GM21576 (cell line): ENCODE measurements around the gene TMEM184C.

Source experiments
- ATAC-seq: cut with Tn5 transposase; IDR thresholded peaks from one replicate; pipeline ENCODE4 v1.9.1; 2021; ENCODE audit warnings: mild to moderate bottlenecking, moderate library complexity; ENCODE audit not compliant: unreplicated experiment

TMEM184C gene

DNA sequence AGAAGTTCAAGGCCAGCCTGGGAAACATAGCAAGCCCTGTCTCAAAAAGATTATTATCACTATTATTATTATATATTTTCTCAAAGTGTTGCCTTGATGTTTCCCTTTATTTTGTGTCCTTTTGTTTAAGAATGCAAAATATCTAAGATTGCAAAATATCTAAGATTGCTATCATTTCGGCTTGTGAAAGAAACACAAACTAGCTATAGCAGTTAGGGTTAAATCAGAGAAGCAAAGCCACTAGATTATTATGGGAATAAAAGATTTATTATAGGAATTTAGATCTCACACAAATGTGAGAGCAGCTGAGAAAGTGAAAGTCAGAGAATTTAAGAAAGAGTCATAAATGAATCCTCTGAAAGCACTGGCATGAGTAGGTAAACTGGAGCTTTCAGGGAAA lies 18.0 kb upstream of the TMEM184C start:
- ATAC-seq: no peak

DNA sequence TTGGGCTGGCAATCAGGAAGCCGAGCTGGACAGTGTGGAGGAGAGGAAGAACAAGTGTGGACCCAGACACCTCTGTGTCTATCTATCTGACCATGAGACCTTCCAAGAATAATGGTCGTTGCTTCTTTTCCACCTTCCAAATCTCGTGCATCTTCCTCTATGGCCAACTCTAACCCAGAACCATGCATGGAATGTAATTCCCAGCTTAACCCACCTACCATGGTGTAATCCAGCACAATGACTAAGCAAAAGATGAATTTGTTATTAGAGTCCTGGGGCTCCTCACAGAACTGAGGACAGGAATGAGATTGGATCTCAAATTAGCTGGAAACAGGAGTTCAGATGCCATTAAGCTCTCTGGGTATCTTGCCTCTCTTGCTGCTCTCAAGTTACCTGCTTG lies 17.4 kb upstream of the TMEM184C start:
- ATAC-seq: no peak

DNA sequence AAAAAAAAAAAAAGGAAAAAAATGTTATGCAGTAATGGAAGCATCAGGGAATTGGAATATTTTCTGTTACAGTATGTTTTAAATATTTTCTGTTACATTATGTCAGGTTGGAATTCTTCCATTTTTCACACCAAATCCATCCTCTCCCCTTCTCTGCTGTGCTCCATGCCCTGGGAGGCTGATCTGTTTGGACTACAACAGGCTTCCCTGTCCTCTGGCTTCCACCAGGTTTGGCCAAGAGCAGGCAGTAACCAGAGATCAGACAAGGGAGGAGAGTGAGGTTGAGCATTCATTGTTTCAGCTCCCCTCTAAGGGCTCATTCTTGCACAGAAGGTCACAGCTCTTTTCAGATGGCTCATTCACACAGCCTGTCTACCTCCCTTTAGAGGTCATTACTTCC lies 11.7 kb upstream of the TMEM184C start:
- no peak for ATAC-seq

DNA sequence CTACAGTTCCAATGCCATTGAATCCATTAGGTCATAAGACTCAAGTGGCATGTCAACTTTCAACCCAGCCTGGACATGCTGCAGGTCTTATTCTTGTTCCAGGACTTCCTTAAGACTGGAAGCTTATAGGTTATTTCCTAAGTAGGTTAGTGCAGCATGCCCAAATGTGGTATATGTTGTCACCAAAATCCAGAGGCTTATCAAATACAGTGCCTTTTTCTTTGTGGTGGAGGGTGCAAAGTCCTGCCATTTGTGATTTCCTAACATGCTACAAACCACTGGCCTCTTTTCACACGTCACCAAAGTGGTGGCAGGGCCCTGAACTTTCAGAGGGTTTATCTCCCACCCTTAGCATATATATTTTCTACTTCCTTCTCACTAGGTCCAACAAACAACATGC lies 9.7 kb upstream of the TMEM184C start:
- ATAC-seq: no peak

DNA sequence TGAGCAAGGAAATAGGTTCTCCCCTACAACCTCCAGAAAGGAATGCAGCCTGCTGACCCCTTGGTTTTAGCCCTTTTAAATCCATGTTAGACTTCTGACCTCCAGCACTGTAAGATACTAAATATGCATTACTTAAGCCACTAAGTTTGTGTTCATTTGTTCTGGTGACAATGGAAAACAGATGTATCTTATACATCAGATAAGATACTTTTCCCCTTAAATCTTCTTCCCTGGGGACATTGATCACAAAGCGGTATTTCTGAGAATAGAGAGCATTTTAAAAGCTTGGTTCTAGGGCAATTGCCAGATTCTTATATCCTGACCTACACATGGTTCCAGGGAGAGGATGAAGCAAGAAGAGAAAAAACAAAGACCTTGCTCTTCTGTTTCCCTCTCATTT lies 6.5 kb upstream of the TMEM184C start:
- ATAC-seq: no peak

DNA sequence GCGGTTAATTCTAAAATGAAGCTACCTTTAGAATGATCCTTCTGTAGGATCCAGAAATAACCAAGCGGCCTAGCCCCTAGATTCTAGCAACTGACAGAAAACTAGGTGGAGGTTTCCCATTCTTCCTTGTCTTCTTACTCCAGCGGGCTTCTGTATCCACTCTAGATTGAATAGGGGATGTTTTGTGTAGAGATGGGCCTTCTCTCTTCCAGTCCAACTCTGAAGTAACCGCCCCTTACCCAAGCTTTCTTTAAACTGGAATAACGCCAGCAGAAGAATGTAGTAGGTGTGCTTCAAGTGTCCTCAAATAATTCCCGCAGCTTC lies 386 bp upstream of the TMEM184C start:
- peak; percentile 5 for ATAC-seq

DNA sequence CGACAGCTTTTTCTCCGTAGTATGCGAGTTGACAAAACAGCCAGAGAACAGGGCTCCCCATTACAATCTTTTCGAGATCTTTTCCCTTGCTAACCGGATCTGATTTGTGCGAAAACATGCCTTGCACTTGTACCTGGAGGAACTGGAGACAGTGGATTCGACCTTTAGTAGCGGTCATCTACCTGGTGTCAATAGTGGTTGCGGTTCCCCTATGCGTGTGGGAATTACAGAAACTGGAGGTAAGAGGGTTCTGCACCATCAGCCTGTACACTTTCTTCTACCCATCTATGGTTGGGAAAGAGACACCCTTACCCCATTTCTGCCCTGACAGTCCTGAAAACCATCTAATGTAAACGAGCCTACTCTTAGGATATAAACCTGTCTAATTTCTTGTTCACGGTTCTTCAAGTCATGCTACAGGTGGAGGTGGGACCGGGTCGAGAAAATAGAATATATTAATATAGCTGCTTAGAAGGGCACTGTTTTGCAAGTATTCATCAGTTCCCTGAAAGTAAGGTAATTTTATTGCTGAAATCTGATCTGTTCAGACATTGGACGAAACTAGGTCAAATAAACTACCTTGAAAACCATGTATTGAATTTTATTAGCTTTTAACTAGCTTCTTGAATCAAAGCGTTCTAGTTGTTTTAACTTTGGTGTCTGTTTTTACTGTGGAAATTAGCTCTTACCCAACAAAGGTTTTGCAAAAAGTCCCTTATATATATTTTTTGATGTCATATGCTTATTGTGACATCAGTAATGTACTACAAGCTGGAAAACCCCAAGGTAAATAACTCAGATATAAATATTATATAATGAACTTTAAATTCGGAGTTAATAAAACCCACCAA lies 869 bp downstream of the TMEM184C start:
- peak; percentile 20 for ATAC-seq

DNA sequence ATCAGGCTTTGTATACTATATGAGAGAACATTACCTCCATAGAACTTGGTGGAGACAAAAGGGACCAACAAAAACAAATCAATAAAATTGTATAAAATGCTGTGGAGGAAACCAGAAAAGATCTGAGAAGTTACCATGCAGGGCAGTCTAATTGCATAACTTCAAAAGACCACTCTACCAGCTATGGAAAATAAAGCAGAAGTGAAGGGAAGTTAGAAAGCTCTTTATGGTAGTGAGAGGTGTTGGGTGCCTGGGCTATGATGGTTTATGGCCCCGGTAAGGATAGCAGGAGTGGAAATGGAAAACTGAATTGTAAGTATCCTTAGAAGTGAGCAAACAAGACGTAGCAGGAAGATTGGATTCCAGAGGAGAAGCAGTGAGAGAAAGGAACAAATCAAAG lies 3.1 kb downstream of the TMEM184C start:
- no peak for ATAC-seq

DNA sequence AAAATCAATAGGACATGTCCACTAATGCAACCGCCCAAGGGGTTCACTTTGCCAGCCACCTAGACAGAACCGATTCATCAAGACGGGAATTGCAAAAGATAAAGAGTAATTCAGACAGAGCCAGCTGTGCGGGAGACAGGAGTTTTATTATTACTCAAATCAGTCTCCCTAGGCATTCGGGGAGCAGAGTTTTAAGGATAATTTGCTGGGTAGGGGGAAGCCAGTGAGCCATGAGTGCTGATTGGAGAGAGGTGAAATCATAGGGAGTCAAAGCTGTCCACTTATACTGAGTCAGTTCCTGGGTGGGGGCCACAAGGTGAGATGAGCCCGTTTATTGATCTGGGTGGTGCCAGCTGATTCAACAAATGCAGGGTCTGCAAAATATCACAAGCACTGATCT lies 8.5 kb downstream of the TMEM184C start:
- ATAC-seq: no peak

DNA sequence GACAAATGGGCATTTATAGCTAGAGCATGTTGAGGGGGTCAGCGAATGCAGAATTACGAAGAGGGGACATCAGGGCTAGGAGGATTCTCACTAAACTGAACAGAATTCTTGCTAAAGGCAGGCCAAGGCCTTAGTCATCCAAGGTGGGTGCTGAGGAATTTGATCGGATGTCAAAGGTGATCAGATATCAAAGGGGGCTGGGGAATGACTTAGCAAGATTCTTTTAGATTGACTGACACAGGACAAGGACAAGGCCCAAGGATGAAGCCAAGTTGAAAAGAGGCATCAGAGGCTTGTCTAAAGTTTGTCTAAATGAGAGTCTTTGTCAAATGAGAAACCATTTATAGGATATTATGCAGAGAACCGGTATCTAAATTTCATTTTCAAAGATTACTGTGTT lies 9.7 kb downstream of the TMEM184C start:
- ATAC-seq: no peak

DNA sequence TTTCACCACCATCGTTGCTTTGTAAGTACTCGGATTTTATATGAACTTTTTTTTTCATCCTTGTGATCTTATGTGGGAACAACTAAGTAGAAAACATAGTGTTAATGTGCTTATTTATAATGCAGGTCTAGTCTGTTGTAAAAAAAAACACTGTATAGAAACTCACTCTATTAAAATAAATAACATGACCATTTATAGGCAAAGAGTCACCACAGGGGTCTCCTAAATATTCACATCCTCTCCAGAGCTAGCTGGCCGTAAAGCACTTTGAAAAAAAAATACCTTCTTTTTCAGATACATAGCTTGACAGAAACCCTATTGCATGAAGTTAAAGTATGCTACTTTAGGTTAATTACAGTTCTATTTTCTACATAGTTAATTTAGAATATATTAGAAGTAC lies 11.2 kb downstream of the TMEM184C start:
- ATAC-seq: no peak

DNA sequence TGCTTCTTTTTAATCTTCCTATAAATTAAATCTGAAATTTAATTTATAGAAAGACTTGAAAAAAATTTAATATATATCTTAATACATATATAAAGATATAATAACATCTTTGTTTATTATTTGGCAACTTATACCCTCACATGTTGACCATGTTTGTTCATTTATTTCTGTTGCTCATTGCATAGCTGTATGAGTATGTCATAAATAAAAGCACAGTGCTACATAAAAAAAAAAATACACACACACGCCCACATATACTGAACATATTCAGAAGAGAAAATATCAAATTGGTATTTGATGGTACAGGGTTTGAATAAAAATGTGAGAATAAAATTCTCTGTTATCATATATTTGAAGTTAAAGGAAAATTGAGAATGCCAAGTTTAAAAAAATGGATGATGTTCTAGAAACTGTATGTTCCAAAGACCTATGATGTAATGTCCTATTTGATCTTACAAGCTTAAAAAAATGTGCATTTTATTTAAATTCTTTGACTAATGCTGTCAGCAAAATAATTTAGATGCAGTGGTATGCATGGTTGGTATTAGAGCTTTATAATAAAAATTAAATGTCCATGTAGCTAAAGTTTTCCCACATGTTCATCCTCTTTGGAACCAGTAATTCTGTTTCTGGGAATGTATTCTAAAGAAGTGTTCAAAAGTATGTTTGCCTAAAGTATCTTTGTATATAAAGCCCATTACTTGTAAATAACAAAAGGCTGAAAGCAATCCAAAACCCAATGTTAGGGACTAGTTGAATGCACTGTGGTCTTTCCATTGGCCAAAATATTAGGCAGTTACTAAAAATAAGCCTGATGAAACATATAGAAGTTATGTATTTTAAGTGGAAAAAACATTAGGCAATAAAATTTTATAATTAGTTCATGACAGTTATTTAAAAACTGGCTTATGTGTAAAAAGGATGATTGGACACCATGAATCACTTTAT lies 12.9 kb downstream of the TMEM184C start:
- no peak for ATAC-seq

DNA sequence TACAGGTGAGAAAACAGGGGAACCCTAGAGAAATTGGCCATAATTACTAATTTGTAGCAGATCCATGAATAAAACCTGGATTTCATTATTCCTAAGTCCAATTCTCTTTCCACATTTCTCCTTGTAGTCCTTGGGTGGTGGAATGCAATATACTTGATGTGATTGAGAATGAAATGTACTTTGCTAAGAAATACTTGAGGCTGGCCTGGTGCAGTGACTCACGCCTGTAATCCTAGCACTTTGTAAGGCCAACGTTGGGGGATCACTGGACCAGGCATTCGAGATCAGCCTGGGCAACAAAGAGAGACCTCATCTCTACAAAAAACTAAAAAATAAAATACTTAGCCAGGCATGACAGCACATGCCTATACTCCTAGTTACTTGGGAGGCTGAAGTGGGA lies 15.9 kb downstream of the TMEM184C start:
- no peak for ATAC-seq

DNA sequence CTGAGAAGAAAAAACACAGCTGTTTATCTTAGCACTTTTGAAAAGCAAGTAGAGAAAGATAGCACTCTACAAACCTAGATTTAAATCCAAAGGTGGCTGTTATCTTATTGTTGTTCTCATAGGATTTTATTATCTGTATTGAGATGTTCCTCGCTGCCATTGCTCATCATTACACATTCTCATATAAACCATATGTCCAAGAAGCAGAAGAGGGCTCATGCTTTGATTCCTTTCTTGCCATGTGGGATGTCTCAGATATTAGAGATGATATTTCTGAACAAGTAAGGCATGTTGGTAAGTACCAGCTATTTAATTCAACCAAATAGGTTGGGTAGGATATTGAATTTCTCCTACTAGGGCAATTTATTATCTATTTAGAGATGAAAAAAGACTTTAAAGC lies 16.4 kb downstream of the TMEM184C start:
- no peak for ATAC-seq

DNA sequence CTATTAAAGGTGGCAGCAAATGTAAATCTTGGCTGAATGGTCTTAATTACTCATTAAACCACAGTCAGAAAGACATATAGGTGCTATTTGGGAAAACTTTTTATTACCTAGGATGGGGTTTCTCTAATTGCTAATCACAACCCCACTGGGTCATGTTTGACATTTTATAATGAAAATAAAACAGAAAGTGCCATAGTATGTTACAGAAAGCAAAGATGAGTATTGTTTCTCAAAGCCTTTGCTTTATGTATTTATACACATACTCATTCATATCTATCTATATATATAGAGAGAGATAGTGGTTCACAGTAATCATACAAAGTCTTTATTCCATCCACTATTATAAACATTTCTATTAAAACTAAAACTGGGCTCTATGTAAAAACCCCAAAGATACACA lies 18.2 kb downstream of the TMEM184C start:
- ATAC-seq: no peak

DNA sequence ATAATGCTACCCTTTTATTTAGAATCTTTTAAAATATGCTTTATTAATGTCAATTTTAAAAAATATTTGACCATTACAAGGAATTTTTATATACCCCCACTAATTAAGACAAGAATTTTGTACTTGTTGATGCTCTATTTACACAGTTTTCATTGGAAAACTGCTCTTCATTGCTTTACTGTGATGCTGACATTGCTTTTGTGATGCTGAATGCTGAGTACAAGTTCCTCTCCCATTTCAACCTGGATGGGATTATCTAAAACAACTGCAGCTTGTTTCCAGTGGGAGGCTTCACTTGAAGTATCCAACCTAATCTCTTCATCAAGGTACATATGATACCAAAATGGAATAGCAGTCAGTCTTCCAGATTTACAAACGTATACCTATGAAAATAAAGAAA lies 21.2 kb downstream of the TMEM184C start:
- no peak for ATAC-seq

DNA sequence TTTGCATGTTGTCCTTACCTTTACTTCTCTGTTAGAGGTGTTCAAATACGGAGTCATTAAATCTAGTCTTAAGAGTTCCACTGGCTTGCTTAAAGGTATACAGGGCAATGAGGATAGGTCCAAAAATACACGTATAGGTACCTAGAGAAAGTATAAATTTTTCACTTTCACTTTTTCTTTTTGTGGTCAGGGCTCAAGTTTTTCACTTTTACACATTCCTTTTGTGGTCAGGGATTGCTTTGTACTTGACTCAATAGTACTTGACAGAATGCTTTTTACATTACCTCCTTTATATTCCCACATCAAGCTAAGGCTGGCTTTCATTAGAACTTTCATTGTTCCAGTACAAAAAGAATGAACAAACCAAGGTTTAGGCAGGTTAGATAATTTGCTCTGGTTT lies 21.7 kb downstream of the TMEM184C start:
- ATAC-seq: peak; percentile 71

DNA sequence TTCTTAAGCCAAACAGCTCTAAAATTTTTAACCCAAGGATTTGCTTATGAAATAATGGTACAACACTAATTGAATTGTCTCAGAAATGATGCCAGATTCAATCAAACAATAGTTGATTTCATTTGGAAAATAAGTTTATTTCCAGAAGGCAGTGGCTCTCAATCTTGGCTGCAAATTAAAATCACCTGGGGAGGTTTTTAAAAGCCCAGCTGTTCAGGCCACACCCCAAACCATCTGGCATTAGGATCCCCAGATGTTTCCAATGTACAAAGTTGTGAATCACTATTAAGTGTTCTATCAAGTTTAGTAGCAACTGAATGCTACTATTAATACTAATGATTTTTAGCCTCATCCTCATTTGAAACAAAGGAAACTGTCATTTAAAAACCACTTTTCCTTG lies 22.2 kb downstream of the TMEM184C start:
- no peak for ATAC-seq

DNA sequence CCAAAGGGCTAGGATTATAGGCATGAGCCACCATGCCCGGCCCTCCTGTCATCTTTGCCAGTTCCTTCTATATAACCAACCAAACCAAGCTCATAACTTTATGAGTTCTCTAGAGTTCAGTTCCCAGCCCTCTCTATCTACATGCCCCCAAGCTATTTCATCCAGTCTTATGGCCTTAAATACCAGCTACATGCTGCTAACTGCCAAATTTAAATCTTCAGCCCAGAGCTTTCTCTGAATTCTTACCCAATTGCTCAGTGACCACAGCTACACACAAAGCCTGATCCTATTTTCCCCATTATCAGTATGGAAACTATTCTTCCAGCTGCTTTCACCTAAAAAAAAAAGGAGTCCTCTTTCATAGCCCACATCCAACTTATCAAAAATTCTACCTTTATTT lies 23.1 kb downstream of the TMEM184C start:
- ATAC-seq: no peak

DNA sequence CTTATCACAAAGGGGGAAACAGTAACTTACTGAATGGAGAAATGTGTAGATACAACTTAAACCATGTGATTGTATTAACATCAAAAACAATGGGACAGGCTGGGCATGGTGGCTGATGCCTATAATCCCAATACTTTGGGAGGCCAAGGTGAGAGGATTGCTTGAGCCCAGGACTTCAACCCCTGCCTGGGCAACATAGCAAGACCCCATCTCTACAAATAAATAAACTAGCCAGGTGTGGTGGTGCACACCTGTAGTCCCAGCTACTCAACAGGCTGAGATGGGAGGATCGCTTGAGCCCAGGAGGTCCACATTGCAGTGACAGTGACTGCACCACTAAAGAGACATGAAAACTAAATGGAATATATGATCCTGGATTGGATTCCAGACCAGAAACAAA lies 26.4 kb downstream of the TMEM184C start:
- no peak for ATAC-seq

DNA sequence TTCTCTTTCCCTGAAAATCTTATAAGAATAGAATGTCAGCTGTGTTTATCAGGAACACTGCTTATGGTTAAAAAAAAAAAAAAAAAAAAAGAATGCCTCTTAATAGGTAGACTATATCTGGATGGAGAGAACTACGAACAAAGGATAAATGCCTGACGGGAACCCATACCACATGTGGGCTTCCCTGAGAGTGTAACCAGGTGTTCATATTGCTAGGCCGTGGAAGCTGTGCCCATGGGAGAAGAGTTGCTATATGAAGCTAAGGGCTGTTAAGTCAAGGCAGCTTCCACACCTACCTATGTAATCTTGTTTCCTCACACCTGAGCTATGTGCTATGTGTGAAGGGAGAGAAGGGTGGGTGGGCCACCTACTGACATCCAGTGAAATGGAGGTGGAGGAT lies 27.3 kb downstream of the TMEM184C start:
- no peak for ATAC-seq

DNA sequence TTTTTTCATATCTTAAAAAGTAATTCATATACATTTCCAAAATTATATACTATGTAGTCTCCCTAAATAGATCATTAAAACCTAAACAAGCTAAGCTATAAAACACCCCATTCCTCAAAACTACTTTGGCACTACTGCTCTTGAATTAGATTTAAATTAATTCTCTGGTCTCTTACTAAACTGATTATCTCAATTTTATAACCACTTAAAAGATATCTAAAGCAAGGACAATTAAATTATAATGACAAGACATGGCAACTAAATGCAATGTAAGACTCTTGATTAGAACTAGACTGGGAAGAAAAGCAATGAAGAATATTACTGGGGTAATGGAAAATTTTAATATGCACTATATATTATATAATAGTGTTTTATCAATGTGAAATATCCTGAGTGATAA lies 27.9 kb downstream of the TMEM184C start:
- no peak for ATAC-seq
